OCI-LY1 (cell line): ENCODE data around the gene OR5K2.

Experiments used
- EZH2 ChIP-seq: fragments of 200-600 bp; sonication (generic), shearing (Covaris generic); IDR thresholded peaks from 2 replicates; pipeline ENCODE4 v1.8.0; 2017; ENCODE audit warnings: borderline replicate concordance, mixed run types, mild to moderate bottlenecking, antibody characterized with exemption, low read length, moderate library complexity, mixed read lengths
- TF ChIP-seq, protein P1 (sequence below): fragments of 200-600 bp; sonication (generic), shearing (Covaris generic); IDR thresholded peaks from 2 replicates; pipeline ENCODE4 v1.5.1; 2017; ENCODE audit warnings: mild to moderate bottlenecking, antibody characterized with exemption, low read length, moderate library complexity, mixed read lengths

DNA sequence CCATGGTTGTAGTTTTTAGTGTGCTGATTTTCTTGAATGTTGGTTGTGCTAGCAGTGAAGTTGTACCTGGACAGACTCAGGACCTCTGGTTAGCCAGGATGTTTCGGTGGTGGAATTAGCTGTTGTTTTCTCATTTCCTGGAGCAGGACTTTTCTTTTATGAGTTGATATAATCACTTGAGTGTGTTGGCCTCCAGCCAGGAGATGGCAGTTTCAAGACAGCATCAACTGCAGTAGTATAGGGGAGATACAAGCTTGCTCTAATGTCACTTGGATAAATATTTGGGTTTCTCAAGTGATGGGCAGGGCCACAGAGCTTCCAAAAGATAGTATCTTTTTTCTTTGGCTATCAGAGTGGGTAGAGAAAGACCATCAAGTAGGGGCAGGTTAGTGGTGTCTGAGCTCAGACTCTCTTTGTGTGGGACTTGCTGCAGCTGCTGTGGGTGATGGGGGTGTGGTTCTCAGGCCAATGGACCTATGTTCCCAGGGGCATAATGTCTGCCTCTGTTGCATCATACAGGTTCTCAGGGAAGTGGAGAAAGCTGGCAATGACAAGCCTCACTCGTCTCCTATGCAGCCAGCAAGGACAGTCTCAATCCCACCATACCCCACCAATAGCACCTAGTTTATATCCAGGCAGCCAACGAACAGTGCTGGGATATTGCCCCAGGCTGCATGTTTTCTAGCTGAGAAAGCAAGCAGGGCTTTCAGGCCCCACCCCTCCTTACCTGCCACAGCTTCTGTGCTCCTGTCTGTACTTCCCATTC is 14.6 kb upstream of the OR5K2 start:
- TF ChIP-seq, protein P1, sequence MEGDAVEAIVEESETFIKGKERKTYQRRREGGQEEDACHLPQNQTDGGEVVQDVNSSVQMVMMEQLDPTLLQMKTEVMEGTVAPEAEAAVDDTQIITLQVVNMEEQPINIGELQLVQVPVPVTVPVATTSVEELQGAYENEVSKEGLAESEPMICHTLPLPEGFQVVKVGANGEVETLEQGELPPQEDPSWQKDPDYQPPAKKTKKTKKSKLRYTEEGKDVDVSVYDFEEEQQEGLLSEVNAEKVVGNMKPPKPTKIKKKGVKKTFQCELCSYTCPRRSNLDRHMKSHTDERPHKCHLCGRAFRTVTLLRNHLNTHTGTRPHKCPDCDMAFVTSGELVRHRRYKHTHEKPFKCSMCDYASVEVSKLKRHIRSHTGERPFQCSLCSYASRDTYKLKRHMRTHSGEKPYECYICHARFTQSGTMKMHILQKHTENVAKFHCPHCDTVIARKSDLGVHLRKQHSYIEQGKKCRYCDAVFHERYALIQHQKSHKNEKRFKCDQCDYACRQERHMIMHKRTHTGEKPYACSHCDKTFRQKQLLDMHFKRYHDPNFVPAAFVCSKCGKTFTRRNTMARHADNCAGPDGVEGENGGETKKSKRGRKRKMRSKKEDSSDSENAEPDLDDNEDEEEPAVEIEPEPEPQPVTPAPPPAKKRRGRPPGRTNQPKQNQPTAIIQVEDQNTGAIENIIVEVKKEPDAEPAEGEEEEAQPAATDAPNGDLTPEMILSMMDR, result no peak
- TF ChIP-seq EZH2, result no peak
